ENCODE results near the gene LGALS3BP. TPM values are rescaled to one million over a fixed set of nuclear protein-coding genes. Genes with fewer than 3 reads are reported as not detected.
"Not testable (repeated sequence)": the region's sequence is repeated elsewhere in the genome, so short reads cannot be mapped to it uniquely, and the experiment has no call there.

Gene LGALS3BP
- total RNA-seq, 1 donor from 2014 or later = 1.3 TPM

DNA sequence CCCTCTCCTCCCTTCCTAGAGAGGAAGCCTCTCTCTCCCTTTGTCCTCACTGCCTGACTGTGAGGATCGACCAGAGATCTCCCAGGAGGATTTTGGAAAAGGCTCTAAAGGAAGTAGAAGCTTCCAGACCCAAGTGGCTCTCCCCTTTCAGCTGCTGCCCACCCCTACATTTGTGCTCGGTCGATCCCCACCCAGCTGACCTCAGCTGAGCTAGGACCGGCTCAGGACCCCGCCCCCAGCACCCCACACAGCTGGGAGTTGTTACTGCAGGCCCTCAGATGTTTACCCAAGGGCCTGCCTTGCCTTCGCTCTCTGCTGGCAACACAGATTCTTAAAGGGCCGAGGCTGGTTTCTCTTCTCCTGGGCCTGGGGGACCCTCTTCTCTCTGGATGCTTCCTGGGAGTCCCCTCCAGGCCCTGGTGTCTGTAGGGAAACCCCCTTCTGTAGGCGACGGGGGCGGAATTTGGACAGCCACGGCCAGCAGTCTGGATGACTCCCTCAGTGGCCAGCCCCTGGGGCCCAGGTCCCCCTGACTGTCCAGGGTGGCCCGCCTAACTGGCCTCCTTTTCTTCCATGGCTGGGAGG is 27.7 kb downstream of the LGALS3BP start:
- peaks cover 13% of the 10 kb centered on the region for H3K9me3 Mint-ChIP-seq
- DNase-seq (no peak), ATAC-seq (ENCODE audit: low read depth) (no peak)
- H3K27me3 Mint-ChIP-seq = peaks cover 17% of the 10 kb centered on the region
- TF ChIP-seq, protein P1, sequence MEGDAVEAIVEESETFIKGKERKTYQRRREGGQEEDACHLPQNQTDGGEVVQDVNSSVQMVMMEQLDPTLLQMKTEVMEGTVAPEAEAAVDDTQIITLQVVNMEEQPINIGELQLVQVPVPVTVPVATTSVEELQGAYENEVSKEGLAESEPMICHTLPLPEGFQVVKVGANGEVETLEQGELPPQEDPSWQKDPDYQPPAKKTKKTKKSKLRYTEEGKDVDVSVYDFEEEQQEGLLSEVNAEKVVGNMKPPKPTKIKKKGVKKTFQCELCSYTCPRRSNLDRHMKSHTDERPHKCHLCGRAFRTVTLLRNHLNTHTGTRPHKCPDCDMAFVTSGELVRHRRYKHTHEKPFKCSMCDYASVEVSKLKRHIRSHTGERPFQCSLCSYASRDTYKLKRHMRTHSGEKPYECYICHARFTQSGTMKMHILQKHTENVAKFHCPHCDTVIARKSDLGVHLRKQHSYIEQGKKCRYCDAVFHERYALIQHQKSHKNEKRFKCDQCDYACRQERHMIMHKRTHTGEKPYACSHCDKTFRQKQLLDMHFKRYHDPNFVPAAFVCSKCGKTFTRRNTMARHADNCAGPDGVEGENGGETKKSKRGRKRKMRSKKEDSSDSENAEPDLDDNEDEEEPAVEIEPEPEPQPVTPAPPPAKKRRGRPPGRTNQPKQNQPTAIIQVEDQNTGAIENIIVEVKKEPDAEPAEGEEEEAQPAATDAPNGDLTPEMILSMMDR (IDR thresholded peaks at IDR 0.05) = no peak
- POLR2A ChIA-PET = no interaction called here
- no peaks in the 10 kb centered on the region for H3K4me1 Mint-ChIP-seq
- CTCF ChIA-PET = no interaction called here
- intact Hi-C loops (cut with micrococcal nuclease) = no loop called here
- no peaks in the 10 kb centered on the region for H3K36me3 Mint-ChIP-seq (ENCODE audit: low read depth)
- H3K4me3 Mint-ChIP-seq = no peak overlapping the region
- no peak overlapping the region for H3K27ac Mint-ChIP-seq

DNA sequence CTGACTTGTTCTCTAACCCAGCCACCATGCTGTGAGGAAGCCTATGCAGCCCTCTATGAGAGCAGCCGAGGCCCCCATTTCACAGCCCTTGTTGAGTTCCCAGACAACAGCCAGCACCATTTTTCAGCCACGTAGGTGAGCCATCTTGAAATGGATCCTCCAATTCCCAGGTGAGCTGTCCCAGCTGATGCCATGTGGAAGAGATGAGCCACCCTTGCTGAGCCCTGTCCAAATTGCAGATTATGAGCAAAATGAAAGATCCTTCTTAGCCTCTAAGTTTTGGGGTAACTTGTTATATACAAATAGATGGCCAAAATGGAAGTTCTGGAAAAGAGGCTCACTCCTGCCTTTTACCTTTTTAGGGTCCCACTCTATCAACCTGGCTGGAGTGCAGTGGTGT is 28.9 kb downstream of the LGALS3BP start:
- H3K4me1 Mint-ChIP-seq = peaks cover 8% of the 10 kb centered on the region
- ChIA-PET POLR2A (no interaction called here), CTCF (no interaction called here)
- H3K27me3 Mint-ChIP-seq = peaks cover 17% of the 10 kb centered on the region
- intact Hi-C loops (cut with micrococcal nuclease) = no loop called here
- no peak overlapping the region for H3K4me3 Mint-ChIP-seq
- ATAC-seq (ENCODE audit: low read depth) (no peak), DNase-seq (no peak)
- H3K27ac Mint-ChIP-seq = no peak overlapping the region
- TF ChIP-seq, protein P1 (IDR thresholded peaks at IDR 0.05) = no peak
- no peaks in the 10 kb centered on the region for H3K36me3 Mint-ChIP-seq (ENCODE audit: low read depth)
- peaks cover 13% of the 10 kb centered on the region for H3K9me3 Mint-ChIP-seq

DNA sequence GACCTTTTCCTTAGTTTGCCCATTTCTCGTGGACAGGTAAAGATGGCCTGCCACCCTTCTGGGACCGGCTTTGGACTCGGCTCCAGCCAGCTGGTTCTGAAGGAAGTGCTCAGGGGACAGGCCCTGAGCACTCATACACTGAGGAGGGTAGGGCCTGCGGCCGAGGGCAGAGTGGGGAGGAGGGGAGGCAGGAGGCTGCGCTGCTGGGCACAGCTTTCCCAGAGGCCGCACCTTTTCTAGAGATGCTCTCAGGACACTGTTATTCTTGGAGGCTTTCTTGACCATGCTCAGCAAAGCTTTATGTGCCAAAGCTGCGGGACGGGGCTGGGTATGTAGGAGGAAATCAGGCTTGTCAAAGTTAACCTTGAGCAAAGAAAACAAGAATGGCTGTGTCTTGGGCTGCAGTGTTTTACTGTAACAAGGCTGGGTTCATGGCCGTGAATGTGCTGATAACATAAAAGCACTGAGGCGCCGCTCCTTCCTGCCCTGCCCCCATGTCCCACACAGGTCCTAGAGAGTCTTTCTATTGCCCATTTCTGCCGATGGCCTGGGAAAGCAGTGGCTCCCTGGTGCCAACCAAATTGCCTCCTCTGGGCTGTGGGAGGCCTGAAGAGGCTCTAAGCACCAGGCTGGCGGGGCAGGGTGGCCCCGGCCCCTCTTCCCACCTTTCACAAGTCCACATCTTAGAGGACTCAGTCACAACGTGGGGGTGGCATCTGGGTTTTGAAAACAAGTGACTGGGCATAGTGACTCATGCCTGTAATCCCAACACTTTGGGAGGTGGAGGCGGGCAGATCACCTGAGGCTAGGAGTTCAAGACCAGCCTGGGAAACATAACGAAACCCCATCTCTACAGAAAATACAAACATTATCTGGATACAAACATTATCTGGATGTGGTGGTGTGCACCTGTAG is 32.2 kb downstream of the LGALS3BP start:
- peaks cover 13% of the 10 kb centered on the region for H3K9me3 Mint-ChIP-seq
- intact Hi-C loops (cut with micrococcal nuclease) = no loop called here
- TF ChIP-seq, protein P1 (IDR thresholded peaks at IDR 0.05) = no peak
- CTCF ChIA-PET = no interaction called here
- H3K36me3 Mint-ChIP-seq (ENCODE audit: low read depth) = no peaks in the 10 kb centered on the region
- H3K27me3 Mint-ChIP-seq = peaks cover 17% of the 10 kb centered on the region
- H3K27ac Mint-ChIP-seq = no peak overlapping the region
- no peak for ATAC-seq (ENCODE audit: low read depth)
- no peak overlapping the region for H3K4me3 Mint-ChIP-seq
- peaks cover 11% of the 10 kb centered on the region for H3K4me1 Mint-ChIP-seq
- DNase-seq = no peak
- POLR2A ChIA-PET = no interaction called here

DNA sequence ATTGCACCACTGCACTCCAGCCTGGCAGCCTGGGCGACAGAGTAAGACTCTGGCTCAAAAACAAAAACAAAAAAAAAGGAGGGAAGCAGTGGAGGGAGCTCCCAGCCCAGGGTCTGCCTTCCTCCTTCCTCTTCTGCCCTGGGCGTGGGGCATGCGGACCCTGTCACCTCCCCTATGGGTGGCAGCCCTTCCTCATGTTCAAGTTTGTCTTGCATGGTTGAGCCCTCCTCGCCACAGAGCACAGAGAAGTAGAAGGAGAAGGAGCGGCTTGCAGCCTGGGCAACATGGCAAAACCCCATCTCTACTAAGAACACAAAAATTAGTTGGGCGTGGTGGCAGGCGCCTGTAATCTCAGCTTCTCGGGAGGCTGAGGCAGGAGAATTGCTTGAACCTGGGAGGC is 33.1 kb downstream of the LGALS3BP start:
- intact Hi-C loops (cut with micrococcal nuclease) = no loop called here
- ChIA-PET CTCF (no interaction called here), POLR2A (no interaction called here)
- TF ChIP-seq, protein P1 (IDR thresholded peaks at IDR 0.05) = no peak
- DNase-seq = no peak
- ATAC-seq (ENCODE audit: low read depth) = peak; percentile 40
- Mint-ChIP-seq H3K27ac (no peak overlapping the region), H3K36me3 (ENCODE audit: low read depth) (no peaks in the 10 kb centered on the region), H3K9me3 (peaks cover 13% of the 10 kb centered on the region), H3K27me3 (peaks cover 15% of the 10 kb centered on the region), H3K4me1 (peaks cover 11% of the 10 kb centered on the region), H3K4me3 (no peak overlapping the region)

DNA sequence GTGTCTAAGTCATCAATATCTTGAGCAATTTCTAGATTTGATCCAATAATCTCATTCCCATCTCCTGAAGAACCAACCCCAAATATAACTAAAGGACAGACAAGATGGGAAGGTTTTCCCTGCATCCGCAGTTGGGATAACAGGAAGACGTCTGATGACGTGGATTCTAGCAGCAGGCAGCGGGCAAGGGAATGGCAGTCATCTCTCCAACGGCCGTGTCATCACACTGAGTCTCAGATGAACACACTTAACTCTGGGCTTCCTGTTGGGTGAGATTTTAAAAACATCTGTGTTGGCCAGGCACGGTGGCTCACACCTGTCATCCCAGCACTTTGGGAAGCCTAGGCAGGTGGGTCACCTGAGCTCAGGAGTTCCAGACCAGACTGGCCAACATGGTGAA is 33.6 kb downstream of the LGALS3BP start:
- POLR2A ChIA-PET = no interaction called here
- CTCF ChIA-PET = no interaction called here
- peaks cover 11% of the 10 kb centered on the region for H3K9me3 Mint-ChIP-seq
- DNase-seq (no peak), ATAC-seq (ENCODE audit: low read depth) (no peak)
- intact Hi-C loops (cut with micrococcal nuclease) = no loop called here
- TF ChIP-seq, protein P1 (IDR thresholded peaks at IDR 0.05) = no peak
- peaks cover 15% of the 10 kb centered on the region for H3K27me3 Mint-ChIP-seq
- no peaks in the 10 kb centered on the region for H3K36me3 Mint-ChIP-seq (ENCODE audit: low read depth)
- no peak overlapping the region for H3K27ac Mint-ChIP-seq
- peaks cover 11% of the 10 kb centered on the region for H3K4me1 Mint-ChIP-seq
- no peak overlapping the region for H3K4me3 Mint-ChIP-seq

DNA sequence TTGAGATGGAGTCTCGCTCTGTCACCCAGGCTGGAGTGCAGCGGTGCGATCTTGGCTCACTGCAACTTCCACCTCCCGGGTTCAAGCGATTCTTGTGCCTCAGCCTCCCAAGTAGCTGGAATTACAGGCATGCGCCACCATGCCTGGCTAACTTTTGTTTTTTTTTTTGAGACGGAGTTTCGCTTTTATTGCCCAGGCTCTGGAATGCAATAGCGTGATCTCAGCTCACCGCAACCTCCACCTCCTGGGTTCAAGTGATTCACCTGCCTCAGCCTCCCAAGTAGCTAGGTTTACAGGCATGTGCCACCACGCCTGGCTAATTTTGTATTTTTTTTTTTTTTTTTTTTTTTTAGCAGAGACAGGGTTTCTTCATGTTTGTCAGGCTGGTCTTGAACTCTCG is 34.3 kb downstream of the LGALS3BP start:
- H3K9me3 Mint-ChIP-seq; H3K4me3 Mint-ChIP-seq; intact Hi-C loops (cut with micrococcal nuclease); H3K27ac Mint-ChIP-seq; DNase-seq; H3K36me3 Mint-ChIP-seq (ENCODE audit: low read depth); ATAC-seq (ENCODE audit: low read depth): not testable (repeated sequence)
- Mint-ChIP-seq H3K27me3 (peaks cover 12% of the 10 kb centered on the region), H3K4me1 (peaks cover 11% of the 10 kb centered on the region)
- POLR2A ChIA-PET = interaction anchor here (0.7 kb wide), 1 partner anchor 136 kb away, joined by 7 read pairs; no protein-coding TSS in a partner anchor
- CTCF ChIA-PET = interaction anchor here (0.6 to 0.8 kb wide), 2 partner anchors 26 to 198 kb away, joined by 3 read pairs; no protein-coding TSS in a partner anchor

Measured in activated B cell treated with CpG ODN at 0.5 μM for 24 hours (primary cell).